HCEC 1CT (cell line): ENCODE data around the gene YKT6.

Experiments used
- DNase-seq: peaks from one replicate; pipeline ENCODE4 v3.0.0-alpha.2; 2017

YKT6 gene

DNA sequence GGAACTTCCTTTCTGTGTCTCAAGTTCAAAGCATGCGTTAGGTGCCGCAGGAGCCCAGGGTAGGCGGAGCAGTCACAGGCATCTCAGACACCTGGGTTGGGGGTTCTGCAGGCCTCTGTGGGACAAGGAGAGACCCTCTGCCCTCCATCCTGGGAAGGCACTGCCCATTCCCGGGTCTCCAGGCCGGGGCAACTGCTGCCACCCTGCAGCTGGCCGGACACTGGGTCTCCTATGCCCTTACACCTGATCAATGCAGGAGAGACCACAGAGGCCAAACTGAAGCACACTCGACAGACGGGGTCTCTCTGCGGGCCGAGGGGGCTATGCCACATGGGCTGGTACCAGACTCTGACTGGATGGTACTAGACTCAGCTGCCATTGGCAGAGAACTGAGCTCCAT, 36.9 kb downstream of the YKT6 start:
- no peak for DNase-seq

DNA sequence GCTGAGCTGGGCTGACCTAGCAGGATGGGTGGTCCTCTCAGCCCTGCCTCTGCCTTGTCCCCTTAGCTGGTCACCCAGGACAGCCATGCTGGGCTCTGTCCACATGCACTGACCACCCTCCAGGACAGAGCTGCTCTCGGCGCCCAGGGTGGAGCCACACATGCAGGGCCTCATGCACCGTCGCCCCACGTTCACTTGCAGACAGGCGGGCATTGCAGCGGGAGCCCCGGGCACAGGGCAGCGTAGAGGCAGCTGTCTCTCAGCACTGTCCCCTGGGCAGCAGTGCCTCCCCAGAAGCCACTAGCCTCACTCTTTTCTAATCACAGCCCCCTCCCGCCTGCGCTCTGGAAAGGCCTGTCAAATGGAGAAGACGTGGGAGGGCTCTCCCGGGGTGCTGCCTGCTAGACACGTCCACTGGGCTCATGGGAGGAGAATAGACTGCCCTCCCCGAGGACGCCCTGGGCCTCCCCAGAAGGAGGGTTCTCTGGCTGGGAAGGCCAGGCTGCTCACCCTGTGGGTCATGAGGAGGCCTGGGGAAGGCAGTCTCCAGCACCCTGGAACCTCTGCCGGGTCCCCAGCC, 37.4 kb downstream of the YKT6 start:
- DNase-seq: no peak

DNA sequence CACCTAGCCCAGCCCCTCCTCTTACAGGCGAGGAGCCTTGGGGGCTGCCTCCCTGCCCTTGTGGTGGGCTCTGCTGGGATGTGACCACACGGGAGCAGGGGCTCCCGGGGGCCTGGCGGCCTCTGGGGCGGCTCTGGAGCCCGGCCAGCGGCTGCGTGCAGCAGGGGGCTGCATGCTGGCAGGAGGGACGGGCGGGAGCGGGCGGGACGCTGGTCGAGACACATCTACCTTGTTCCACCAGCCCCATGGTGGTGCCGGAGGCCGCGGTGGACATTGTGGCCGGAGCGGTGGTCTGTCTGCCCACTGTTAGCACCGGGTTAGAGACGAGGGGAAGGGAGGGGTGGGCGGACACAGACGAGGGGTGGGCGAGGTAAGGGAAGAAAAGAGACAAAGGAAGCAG, 38.6 kb downstream of the YKT6 start:
- no peak for DNase-seq

DNA sequence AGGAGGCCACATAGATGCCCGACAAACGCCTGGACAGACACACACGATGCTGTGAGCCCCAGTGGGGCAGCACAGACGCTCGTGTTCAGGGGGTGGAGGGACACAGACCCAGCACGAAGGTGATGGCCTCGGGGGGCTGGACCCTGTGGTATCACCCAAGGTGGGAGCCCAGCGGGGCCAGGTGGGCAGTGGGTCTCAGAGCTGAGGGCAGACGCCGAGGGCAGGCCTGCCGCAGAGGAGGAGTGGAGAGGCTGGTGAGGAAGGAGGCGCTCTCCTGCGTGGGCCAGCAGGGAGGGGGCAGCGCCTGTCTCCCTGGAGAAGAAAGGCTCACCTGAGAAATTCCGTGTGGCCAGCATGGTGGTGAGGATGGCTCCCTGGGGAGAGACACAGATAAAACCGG, 39.6 kb downstream of the YKT6 start:
- no peak for DNase-seq

DNA sequence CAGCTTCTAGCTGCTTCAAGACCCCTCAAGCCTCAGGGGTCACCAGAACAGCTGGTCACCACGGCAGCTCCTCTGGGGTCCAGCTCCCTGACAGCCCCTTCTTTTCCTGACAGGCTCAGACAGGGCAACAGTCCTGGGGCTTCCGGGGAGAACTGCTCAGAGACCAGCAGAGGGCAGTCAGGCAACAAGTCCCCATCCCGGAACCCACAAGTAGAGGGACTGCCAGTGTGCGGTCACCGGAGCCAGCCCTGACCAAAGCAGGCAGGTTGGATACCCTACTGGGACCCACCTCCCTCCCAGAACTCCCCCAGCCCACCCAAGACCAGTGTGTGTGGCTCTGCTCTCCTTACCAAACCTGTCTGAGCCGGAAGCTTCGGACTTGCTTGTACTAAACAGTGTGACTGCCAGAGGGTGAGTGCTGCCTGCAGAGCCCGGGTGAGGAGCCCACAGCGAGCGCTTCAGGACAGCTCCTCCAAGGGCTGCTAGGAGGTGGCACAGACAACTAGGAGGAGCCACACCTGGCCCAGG, 40.3 kb downstream of the YKT6 start:
- peak; percentile 76 for DNase-seq

DNA sequence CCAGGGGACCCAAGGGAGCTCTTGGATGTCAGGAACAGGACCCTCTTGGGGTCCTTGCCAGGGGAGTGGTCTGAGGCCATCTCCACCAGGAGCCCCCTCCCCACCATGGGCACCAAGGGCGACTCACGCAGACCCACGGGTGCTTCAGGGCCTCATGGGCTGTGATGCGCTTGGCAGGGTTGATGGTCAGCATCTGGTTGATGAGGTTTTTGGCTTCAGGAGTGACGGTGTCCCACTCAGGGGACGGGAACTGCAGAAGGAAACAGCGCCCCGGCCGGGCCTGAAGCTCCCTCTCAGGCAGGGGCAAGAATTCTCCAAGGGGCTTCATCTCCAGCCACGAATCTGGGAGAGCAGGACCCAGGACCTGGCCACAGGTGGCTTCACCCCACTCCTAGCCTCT, 41.3 kb downstream of the YKT6 start:
- no peak for DNase-seq

DNA sequence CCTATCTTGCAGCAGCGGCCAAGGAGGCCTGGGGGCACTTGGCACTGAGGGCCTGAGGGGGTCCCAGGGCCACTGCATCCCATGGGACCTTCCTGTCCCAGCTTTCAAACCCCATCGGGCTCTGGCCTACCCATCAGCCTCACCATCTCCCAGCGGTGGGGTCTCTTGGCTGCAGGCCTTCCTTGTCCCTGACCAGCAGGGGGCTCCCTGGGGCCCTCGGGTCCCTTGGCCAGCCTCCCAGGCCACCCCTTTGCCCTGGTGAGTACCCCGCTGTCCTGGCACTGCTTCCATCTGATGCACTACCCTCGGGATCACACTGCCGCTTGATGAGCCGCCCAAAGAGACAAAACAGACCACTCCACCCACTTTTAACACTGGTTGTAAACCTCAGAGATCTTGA, 43.5 kb downstream of the YKT6 start:
- DNase-seq: no peak

DNA sequence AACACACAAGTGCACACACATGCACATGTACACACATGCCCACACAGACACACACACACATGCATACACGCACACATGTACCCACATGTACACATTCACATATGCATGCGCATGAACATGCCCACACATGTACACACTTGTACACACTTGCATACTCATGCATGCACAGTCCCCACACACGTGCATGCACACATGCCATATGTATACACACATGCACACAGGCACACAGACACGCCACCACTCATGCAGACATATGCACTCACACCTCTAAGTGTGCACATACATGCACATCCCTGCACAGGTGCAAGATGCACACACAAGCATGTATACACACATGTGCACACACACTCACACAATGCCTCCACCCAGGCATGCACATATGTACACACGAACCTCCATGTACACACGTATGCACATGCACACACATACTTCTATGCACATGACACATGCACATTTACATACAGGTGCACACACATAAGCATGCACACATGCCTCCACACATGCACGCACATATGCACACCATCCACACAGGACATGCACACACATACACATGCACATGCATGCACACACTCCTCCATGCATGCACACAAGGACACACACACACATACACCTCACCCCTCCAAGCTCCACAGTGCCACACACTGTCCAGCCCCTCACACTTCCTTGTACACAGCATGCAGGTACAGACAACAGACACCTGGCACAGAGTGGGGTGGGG, 45.8 kb downstream of the YKT6 start:
- DNase-seq: no peak

DNA sequence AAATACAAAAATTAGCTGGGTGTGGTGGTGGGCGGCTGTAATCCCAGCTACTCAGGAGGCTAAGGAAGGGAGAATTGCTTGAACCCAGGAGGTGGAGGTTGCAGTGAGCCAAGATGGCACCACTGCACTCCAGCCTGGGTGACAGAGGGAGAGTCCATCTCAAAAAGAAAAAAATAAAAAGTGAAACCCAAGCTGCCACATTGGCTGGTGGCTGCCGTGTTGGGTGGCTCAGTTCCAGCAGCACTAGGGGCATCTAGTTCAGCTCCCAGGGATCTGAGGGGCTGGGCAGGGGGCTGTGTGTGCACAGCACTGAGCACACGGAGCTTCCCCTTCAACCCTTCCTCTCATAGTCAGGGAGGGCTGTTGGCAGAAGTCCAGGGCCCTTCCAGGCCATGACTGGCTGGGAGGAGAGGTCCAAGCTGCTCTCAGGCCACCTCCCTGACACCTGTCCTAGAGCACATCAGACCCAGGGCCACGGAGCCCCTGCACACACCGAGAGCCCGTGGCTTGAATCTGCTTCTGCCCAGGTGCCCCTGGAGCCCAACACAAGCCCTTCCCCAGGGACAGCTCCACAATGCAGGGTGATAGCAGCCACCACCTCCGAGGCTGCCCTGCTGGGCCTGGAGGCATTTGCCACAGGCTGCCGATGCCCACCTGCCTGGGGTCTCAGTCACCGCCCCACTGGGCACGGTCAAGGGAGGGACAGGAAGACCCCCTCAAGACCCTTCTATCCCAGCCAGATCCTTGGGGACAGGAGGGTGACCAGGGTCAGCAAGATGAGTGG, 47.3 kb downstream of the YKT6 start:
- no peak for DNase-seq

DNA sequence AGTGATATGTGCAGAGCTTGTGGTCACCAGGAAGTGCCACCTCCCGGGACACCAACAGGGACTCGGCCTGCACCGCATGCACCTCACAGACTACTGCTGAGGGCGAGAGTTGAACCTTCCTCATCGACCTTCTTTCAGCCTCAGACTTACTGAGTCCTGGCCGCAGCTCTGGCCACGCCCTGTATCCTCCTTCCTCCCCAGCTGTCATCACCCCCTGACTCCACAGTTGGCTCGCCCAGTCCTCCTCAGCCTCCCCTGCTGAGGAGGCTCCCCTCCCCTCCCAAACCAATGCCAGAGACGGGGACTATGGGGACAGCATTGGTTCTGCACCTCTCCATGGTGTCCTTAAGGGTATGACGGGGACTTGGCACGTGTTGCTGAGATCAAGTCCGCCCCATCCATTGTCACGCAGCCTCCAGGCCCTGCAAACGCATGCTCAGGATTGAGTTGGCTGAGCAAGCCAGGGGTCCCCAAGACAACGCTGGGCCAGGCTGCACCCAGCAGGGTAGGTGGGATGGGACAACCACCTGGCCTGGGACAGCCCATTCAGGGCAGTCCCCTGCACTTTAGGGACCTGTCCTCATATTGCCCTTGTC, 49.0 kb downstream of the YKT6 start:
- no peak for DNase-seq

DNA sequence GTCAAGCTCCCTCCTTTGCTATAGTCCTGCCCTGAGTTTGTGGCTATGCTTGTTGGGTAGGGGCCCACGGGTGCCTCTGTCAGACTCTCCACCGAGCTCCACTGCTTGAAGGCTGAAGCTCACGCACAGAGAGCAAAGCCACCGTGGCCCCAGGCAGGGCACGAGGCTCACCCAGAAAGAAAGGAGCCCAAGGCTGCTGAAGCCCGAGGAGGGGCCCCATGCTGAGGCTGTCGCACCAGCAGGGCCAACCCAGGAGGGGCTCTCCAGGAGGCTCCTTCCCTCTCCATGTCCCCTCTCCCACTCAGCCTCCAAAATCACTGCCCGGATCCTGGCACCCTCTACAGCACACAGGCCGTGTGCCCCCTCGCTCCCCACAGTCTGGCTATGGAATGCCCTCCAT, 50.5 kb downstream of the YKT6 start:
- no peak for DNase-seq

DNA sequence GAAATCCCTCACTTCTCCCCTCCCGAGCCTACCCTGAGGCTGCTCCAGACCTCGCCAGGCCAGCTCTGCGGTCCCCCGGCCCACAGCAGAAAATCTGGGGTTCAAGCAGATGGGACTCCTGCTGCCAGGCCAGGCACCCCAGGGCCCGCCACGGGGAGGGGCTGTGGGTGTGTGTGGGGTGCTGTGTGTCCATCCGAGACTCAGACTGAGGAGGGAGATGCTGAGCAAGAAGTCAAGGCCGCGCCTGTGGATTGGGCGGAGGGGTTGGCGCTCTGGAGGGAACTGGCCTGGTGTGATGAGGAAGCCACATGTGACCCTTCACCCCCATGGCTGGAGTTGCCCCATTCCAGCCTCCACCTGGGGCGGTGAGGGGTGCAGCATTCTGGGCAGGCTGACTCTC, 51.1 kb downstream of the YKT6 start:
- no peak for DNase-seq

DNA sequence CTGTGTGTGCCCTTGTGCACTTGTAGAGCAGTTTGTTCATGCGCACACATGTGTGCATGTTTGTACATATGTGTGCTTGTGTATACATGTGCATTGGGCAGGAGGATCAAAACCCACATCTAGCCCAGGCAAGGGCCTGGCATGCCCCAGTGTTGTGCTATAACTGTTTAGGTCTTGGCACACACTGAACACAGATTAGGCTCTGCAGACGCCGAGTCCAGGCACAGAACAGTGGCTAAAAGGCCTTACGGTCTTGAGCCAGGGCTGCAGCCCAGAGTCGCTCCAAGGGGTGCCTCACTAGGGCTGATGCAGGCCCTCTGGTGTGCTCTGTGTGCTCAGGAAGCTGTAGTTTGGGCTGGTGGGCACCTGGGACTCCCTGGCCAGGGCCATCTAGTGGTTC, 55.7 kb downstream of the YKT6 start:
- DNase-seq: no peak

DNA sequence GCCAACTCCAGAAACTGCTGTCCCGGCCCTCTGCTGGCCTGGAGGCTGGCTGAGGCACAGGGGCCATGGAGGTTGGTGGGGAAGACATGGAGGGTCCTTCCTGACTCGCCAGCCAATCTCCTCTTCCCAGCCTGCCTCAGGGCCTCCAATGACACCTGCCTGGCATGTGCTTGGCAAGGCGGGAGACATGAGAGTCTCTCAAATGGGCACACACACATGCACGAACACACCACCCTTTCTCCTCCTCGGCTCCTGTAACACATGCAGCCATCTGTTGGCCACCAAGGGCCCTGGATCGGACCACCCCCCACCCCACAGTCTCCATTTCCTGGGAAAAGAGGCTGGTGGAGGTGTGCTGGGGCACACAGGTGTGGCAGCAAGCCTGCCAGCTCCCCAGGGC, 56.4 kb downstream of the YKT6 start:
- DNase-seq: no peak

DNA sequence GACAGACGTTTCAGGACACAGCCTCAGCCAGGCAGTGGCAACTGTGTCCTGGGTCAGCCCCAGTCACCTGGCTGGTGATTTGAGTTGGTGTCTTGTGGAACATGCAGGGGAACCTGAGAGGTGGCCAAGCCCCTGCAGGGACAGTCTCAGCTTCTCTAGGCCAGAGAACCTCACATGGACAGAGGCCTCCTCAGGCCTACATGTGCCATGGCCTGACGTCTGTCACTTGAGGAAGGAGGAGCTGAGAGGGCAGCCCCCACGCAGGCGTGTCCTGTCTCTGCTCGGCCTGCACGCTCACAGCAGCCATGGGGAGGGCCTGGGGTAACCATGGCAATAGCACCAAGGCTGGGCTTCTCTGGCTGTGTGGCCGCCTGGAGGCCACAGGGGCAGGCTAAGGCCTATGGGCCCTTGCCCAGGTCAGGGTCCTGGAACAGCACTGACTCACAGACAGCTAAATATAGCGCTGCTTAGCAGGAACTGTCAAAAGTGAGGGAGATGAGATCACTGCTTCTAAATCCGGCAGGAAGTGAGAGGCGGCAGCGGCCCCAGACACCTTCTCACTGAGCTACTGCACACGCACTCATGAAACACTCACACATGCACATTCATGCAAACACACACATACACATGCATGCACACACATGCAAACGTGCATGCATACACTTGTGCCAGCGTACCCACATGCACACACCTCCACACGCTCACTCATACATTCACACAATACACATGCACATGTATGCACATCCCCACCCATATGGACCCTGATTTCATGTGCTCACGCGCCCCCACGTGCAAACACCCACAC, 57.0 kb downstream of the YKT6 start:
- peak; percentile 94 for DNase-seq

DNA sequence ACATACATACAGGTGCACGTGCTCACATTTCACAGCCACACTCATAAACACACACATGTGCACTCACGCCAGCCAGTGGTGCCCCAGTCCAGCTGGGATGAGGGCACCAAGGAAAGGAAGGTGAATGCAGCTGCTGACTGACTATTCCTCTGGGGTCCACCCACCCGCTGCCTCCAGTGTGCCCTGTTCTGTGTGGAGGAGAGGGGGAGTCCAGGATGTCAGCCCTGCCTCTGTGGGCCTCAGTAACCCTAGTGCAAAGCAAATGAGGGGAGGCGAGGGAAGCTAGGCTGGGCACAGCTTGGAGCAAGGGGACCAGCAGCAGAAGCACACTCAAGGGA, 57.6 kb downstream of the YKT6 start:
- DNase-seq: no peak

DNA sequence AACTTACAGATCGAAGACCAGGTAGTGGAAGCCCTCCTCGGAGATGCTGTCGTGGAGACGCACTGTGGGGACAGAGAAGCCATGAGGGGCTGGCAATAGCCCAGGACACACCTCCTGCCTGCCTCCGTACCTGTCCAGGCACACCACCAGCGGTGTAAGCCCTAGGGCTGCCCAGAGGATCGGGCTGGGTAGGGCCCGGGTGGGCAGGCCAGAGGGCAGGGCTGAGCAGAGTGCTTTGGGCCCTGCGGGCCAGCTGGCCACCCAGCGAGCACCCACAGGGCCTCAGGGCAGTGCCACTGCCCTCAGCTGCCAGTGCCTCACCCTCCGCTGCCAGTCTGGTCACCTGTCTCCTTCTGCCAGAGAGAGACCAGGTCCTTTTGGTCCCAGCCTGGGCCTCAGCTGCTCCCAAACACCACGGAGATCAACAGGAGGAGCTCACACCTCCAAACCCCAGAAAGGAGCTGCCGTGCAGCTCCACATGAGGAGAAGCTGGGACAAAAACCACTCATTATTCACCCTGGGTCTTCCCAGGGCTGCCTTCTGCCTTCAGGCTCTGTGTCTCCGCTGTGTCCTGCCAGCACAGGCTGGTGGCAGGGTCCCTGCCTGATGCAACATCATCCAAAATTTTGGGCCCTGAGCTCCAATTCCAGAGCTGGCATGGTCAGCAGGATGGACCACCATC, 58.2 kb downstream of the YKT6 start:
- no peak for DNase-seq

DNA sequence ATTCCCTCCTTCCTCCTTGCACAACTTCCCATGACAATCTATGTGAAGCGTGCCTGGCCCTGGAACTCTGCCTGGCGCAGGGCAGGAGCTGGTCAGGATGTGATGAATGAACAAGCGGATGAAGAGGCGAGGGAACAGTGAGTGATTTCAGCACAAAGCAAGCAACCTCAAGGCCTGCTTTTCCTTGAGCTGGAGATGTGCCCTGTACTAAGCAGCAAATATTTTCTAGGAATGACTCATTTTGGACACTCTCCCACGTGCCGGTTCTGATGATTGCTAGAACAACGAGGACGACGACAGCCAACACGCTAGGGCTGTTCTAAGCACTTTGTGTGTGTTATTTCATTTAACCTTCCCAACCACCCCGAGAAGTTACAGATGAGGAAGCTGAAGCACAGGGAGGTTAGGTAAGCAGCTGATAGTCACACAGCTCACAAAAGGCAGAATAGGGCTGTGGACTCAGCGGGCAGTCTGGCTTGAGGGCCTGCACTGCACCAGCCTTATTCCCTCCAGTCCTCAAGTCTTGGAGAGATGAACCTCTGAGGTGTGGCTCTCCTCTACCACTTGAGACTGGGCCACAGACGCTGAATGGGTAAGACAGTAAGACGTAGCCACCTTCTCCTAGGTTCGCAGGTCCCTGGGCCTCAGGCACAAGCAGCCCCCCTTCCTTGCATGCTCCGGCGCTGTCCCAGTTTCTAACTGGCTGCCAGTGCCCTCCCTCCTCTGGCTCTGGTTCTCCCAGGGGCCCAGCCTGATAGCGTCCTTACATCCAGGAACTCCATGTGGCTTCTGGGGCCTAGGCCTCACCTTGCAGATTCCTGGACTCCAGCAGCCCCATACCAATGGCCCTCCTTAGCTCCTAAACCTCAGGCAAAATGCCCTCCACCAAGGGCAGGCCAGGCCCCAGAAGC, 59.0 kb downstream of the YKT6 start:
- DNase-seq: peak; percentile 96

DNA sequence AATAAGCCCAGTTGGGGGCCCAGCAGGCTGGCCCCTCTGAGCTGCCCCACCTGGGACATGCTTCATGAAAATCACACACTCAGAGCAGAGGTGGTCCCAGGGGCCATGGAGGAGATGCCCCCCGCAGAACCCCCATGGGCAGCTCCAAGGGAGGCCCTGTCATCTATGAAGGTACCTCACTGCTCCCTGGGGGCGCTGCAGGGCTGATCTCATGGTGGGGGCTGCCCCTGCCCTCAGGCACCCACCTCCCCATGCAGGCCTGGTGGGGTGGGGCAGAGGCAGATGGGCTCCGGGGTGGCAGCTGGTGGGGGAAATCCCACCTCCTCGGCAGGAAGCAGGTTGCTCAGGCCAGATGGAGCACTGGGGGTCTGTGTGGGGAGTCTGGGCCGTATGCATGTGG, 60.5 kb downstream of the YKT6 start:
- DNase-seq: no peak

DNA sequence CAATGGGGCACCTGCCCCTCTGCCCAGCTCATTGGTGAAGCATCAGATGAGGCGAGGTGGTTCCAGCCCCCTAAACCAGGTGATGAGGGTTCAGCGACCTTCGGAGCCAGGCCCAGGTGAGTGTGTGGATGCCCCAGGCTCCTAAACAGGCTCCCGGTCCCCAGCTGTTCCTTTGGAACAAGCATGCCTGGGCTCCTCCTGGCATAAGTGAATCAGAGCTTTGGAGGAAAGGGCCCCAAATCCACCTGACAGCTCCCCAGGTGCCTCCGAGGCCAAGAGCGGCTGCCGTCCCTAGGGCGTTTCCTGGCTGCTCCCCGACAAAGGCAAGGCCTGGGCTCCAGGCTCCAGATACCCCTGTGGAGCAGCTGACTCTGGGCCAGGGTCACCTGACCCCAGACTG, 61.3 kb downstream of the YKT6 start:
- no peak for DNase-seq
